ENCODE results near the gene MYH13. TPM values are rescaled to one million over a fixed set of nuclear protein-coding genes. Genes with fewer than 3 reads are reported as not detected.

Gene MYH13
- total and polyA plus RNA-seq, 9 of the 15 experiments (the other 6 are each of a cell fraction or from before 2014, with no cell fraction given), result 0.01 TPM; not detected in 8

DNA sequence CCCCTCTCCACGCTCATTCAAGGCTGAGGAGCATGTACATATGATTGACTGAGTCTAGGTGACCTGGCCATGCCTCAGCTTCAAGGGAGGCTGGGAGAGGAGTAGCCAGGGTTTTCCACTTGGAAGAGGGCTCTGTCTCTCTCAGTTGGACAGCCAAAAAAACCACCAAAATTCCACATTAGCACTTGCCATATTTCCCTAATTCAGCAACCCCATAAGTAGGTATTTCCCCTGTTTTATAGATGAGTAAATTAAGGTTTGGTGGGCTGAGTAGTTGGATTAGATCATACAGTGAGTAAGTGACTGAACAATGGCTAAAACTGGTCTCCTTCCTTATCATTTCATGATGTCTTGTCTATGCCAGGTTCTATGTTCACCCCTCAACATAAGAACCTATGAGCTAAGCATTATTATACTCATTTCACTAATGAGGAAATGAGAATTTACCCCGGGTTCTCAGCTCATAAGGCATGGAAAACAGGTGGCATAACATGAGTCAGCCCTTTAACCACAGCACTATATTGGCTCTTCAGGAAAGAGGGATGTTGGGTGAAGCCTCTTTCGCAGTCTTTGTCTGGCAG, 106.4 kb downstream of the MYH13 start (continued):
- TF ChIP-seq, protein P1, sequence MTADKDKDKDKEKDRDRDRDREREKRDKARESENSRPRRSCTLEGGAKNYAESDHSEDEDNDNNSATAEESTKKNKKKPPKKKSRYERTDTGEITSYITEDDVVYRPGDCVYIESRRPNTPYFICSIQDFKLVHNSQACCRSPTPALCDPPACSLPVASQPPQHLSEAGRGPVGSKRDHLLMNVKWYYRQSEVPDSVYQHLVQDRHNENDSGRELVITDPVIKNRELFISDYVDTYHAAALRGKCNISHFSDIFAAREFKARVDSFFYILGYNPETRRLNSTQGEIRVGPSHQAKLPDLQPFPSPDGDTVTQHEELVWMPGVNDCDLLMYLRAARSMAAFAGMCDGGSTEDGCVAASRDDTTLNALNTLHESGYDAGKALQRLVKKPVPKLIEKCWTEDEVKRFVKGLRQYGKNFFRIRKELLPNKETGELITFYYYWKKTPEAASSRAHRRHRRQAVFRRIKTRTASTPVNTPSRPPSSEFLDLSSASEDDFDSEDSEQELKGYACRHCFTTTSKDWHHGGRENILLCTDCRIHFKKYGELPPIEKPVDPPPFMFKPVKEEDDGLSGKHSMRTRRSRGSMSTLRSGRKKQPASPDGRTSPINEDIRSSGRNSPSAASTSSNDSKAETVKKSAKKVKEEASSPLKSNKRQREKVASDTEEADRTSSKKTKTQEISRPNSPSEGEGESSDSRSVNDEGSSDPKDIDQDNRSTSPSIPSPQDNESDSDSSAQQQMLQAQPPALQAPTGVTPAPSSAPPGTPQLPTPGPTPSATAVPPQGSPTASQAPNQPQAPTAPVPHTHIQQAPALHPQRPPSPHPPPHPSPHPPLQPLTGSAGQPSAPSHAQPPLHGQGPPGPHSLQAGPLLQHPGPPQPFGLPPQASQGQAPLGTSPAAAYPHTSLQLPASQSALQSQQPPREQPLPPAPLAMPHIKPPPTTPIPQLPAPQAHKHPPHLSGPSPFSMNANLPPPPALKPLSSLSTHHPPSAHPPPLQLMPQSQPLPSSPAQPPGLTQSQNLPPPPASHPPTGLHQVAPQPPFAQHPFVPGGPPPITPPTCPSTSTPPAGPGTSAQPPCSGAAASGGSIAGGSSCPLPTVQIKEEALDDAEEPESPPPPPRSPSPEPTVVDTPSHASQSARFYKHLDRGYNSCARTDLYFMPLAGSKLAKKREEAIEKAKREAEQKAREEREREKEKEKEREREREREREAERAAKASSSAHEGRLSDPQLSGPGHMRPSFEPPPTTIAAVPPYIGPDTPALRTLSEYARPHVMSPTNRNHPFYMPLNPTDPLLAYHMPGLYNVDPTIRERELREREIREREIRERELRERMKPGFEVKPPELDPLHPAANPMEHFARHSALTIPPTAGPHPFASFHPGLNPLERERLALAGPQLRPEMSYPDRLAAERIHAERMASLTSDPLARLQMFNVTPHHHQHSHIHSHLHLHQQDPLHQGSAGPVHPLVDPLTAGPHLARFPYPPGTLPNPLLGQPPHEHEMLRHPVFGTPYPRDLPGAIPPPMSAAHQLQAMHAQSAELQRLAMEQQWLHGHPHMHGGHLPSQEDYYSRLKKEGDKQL (CRISPR knock-in tag; IDR thresholded peaks at IDR 0.05; ENCODE audit: borderline replicate concordance), result no peak
- TF ChIP-seq YBX1 (IDR thresholded peaks at IDR 0.05) (no peak), POLR2H (tag; IDR thresholded peaks at IDR 0.05; ENCODE audit: low read depth) (no peak), NEUROD1 (IDR thresholded peaks at IDR 0.05; ENCODE audit: borderline replicate concordance, low read depth, low read length, partially characterized antibody) (no peak), CC2D1A (IDR thresholded peaks at IDR 0.05) (no peak), OTX1 (CRISPR knock-in tag; IDR thresholded peaks at IDR 0.05) (no peak)
- TF ChIP-seq, protein P2, sequence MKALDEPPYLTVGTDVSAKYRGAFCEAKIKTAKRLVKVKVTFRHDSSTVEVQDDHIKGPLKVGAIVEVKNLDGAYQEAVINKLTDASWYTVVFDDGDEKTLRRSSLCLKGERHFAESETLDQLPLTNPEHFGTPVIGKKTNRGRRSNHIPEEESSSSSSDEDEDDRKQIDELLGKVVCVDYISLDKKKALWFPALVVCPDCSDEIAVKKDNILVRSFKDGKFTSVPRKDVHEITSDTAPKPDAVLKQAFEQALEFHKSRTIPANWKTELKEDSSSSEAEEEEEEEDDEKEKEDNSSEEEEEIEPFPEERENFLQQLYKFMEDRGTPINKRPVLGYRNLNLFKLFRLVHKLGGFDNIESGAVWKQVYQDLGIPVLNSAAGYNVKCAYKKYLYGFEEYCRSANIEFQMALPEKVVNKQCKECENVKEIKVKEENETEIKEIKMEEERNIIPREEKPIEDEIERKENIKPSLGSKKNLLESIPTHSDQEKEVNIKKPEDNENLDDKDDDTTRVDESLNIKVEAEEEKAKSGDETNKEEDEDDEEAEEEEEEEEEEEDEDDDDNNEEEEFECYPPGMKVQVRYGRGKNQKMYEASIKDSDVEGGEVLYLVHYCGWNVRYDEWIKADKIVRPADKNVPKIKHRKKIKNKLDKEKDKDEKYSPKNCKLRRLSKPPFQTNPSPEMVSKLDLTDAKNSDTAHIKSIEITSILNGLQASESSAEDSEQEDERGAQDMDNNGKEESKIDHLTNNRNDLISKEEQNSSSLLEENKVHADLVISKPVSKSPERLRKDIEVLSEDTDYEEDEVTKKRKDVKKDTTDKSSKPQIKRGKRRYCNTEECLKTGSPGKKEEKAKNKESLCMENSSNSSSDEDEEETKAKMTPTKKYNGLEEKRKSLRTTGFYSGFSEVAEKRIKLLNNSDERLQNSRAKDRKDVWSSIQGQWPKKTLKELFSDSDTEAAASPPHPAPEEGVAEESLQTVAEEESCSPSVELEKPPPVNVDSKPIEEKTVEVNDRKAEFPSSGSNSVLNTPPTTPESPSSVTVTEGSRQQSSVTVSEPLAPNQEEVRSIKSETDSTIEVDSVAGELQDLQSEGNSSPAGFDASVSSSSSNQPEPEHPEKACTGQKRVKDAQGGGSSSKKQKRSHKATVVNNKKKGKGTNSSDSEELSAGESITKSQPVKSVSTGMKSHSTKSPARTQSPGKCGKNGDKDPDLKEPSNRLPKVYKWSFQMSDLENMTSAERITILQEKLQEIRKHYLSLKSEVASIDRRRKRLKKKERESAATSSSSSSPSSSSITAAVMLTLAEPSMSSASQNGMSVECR (CRISPR knock-in tag; IDR thresholded peaks at IDR 0.05), result no peak
- TF ChIP-seq, protein P3, sequence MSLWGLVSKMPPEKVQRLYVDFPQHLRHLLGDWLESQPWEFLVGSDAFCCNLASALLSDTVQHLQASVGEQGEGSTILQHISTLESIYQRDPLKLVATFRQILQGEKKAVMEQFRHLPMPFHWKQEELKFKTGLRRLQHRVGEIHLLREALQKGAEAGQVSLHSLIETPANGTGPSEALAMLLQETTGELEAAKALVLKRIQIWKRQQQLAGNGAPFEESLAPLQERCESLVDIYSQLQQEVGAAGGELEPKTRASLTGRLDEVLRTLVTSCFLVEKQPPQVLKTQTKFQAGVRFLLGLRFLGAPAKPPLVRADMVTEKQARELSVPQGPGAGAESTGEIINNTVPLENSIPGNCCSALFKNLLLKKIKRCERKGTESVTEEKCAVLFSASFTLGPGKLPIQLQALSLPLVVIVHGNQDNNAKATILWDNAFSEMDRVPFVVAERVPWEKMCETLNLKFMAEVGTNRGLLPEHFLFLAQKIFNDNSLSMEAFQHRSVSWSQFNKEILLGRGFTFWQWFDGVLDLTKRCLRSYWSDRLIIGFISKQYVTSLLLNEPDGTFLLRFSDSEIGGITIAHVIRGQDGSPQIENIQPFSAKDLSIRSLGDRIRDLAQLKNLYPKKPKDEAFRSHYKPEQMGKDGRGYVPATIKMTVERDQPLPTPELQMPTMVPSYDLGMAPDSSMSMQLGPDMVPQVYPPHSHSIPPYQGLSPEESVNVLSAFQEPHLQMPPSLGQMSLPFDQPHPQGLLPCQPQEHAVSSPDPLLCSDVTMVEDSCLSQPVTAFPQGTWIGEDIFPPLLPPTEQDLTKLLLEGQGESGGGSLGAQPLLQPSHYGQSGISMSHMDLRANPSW (CRISPR knock-in tag; IDR thresholded peaks at IDR 0.05), result no peak
- TF ChIP-seq, protein P4, sequence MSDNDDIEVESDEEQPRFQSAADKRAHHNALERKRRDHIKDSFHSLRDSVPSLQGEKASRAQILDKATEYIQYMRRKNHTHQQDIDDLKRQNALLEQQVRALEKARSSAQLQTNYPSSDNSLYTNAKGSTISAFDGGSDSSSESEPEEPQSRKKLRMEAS (CRISPR knock-in tag; IDR thresholded peaks at IDR 0.05), result no peak
- TF ChIP-seq, protein P5, sequence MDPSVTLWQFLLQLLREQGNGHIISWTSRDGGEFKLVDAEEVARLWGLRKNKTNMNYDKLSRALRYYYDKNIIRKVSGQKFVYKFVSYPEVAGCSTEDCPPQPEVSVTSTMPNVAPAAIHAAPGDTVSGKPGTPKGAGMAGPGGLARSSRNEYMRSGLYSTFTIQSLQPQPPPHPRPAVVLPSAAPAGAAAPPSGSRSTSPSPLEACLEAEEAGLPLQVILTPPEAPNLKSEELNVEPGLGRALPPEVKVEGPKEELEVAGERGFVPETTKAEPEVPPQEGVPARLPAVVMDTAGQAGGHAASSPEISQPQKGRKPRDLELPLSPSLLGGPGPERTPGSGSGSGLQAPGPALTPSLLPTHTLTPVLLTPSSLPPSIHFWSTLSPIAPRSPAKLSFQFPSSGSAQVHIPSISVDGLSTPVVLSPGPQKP (CRISPR knock-in tag; IDR thresholded peaks at IDR 0.05), result no peak
- TF ChIP-seq, protein P6, sequence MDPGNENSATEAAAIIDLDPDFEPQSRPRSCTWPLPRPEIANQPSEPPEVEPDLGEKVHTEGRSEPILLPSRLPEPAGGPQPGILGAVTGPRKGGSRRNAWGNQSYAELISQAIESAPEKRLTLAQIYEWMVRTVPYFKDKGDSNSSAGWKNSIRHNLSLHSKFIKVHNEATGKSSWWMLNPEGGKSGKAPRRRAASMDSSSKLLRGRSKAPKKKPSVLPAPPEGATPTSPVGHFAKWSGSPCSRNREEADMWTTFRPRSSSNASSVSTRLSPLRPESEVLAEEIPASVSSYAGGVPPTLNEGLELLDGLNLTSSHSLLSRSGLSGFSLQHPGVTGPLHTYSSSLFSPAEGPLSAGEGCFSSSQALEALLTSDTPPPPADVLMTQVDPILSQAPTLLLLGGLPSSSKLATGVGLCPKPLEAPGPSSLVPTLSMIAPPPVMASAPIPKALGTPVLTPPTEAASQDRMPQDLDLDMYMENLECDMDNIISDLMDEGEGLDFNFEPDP (CRISPR knock-in tag; IDR thresholded peaks at IDR 0.05), result no peak
